Measurements from ENCODE around the gene NAGLU. TPM values are rescaled to one million over a fixed set of nuclear protein-coding genes. Genes with fewer than 3 reads are reported as not detected.

NAGLU gene
- total and polyA plus RNA-seq, 2 of the 13 experiments (the other 11 are each of a cell fraction or from before 2014, with no cell fraction given), result 28.2 to 40.1 TPM

GRCh38 chr17:42536372-42537155 is 523 bp downstream of the NAGLU start (continued):
- peak; percentile 50; the same call in 1 of the 2 replicates for TF ChIP-seq POLR2AphosphoS5 (IDR thresholded peaks at IDR 0.05; ENCODE audit: low read depth, low read length)
- no peak for TF ChIP-seq CC2D1A (CRISPR knock-in tag; IDR thresholded peaks at IDR 0.05)
- no peak; the same call in 1 of the 2 replicates for TF ChIP-seq DZIP1 (CRISPR knock-in tag; IDR thresholded peaks at IDR 0.05)
- peak; percentile 73 for TF ChIP-seq U2AF1 (optimal IDR thresholded peaks at IDR 0.05; ENCODE audit: low read depth, low read length)
- TF ChIP-seq PBX3 (CRISPR knock-in tag; IDR thresholded peaks at IDR 0.05; ENCODE audit: borderline replicate concordance), result no peak
- no peak for TF ChIP-seq MTF2 (CRISPR knock-in tag; IDR thresholded peaks at IDR 0.05; ENCODE audit: borderline replicate concordance)
- TF ChIP-seq FUBP1 (CRISPR knock-in tag; IDR thresholded peaks at IDR 0.05; ENCODE audit: borderline replicate concordance), result no peak
- peak; percentile 84 for TF ChIP-seq HDAC2 (CRISPR knock-in tag; IDR thresholded peaks at IDR 0.05)
- no peak for TF ChIP-seq ZNF34 (CRISPR knock-in tag; IDR thresholded peaks at IDR 0.05; ENCODE audit: borderline replicate concordance)
- peak; percentile 30 for TF ChIP-seq ZNF883 (CRISPR knock-in tag; IDR thresholded peaks at IDR 0.05; ENCODE audit: not compliant biosample characterization)
- TF ChIP-seq ZFYVE20 (CRISPR knock-in tag; IDR thresholded peaks at IDR 0.05; ENCODE audit: borderline replicate concordance, low read depth), result peak; percentile 28
- TF ChIP-seq ZNF766 (CRISPR knock-in tag; IDR thresholded peaks at IDR 0.05; ENCODE audit: borderline replicate concordance), result no peak
- peak; percentile 96 for TF ChIP-seq ZNF687 (CRISPR knock-in tag; IDR thresholded peaks at IDR 0.05)
- TF ChIP-seq SALL1 (CRISPR knock-in tag; IDR thresholded peaks at IDR 0.05), result peak; percentile 88
- TF ChIP-seq ZNF691 (CRISPR knock-in tag; IDR thresholded peaks at IDR 0.05; ENCODE audit: borderline replicate concordance, low read depth), result no peak
- TF ChIP-seq KAT2B (IDR thresholded peaks at IDR 0.05; ENCODE audit: borderline replicate concordance, low read depth, low read length), result no peak

Measured in HepG2 (cell line).